Hematopoietic multipotent progenitor cell treated with erythropoietin and hydrocortisone succinate and interleukin-3 and kit ligand, for 15 days (in vitro differentiated cells): ENCODE results near the gene ZFR.
"Not testable (repeated sequence)": the region's sequence is repeated elsewhere in the genome, so short reads cannot be mapped to it uniquely, and the experiment has no call there.

Source experiments
- DNase-seq: peaks from one replicate; pipeline ENCODE4 v3.0.0-alpha.2; 2015; ENCODE audit warnings: low spot score

Gene ZFR

GRCh38 chr5:32357658-32358057, 86.9 kb downstream of the ZFR start:
- no peak for DNase-seq

- no peak for DNase-seq
Observed at GRCh38 chr5:32355686-32356085, 88.9 kb downstream of the ZFR start.

GRCh38 chr5:32353420-32353819, 91.1 kb downstream of the ZFR start:
- no peak for DNase-seq

GRCh38 chr5:32352685-32353084, 91.9 kb downstream of the ZFR start:
- DNase-seq: no peak

- DNase-seq: no peak
Observed at GRCh38 chr5:32346869-32347268, 97.7 kb downstream of the ZFR start.

GRCh38 chr5:32343058-32343672, 101.4 kb downstream of the ZFR start:
- DNase-seq: no peak

- no peak for DNase-seq
Observed at GRCh38 chr5:32342656-32343055, 101.9 kb downstream of the ZFR start.

GRCh38 chr5:32339878-32340277, 104.7 kb downstream of the ZFR start:
- no peak for DNase-seq

GRCh38 chr5:32339198-32339597, 105.3 kb downstream of the ZFR start:
- DNase-seq: no peak

GRCh38 chr5:32332966-32333365, 111.6 kb downstream of the ZFR start:
- DNase-seq: no peak

- DNase-seq: no peak
Observed at GRCh38 chr5:32332361-32332760, 112.2 kb downstream of the ZFR start.

GRCh38 chr5:32331935-32332274, 112.6 kb downstream of the ZFR start:
- DNase-seq: no peak

GRCh38 chr5:32331217-32331934, 113.2 kb downstream of the ZFR start:
- DNase-seq: no peak

GRCh38 chr5:32330126-32330971, 114.2 kb downstream of the ZFR start:
- DNase-seq: no peak

GRCh38 chr5:32329395-32329834, 115.1 kb downstream of the ZFR start:
- peak; percentile 66 for DNase-seq

GRCh38 chr5:32326216-32326772, 118.2 kb downstream of the ZFR start:
- no peak for DNase-seq

- DNase-seq: no peak
Observed at GRCh38 chr5:32325616-32326015, 118.9 kb downstream of the ZFR start.

- DNase-seq: no peak
Observed at GRCh38 chr5:32325062-32325461, 119.5 kb downstream of the ZFR start.

- no peak for DNase-seq
Observed at GRCh38 chr5:32323741-32324140, 120.8 kb downstream of the ZFR start.

- no peak for DNase-seq
Observed at GRCh38 chr5:32322882-32323281, 121.7 kb downstream of the ZFR start.

GRCh38 chr5:32321787-32322186, 122.8 kb downstream of the ZFR start:
- DNase-seq: not testable (repeated sequence)

GRCh38 chr5:32320576-32320975, 124.0 kb downstream of the ZFR start:
- DNase-seq: no peak
